Liver (tissue), 3 donors: ENCODE measurements around the gene PCDHGA6.

Experiments
- EGR1 ChIP-seq, 2 donors: IDR thresholded peaks; 2 replicates each; pipeline ENCODE4 v1.6.1; 2016 to 2018; ENCODE audit warnings: antibody characterized with exemption in 2 of 2, low read depth in 2 of 2
- FOXA1 ChIP-seq: IDR thresholded peaks from 2 replicates; pipeline ENCODE4 v1.6.1; 2016; ENCODE audit warnings: antibody characterized with exemption
- GABPA ChIP-seq, 2 donors: IDR thresholded peaks in 1 of 2; conservative IDR thresholded peaks in 1 of 2; 2 replicates each; pipeline ENCODE4 v1.6.1; 2016; ENCODE audit warnings: antibody characterized with exemption in 2 of 2, mild to moderate bottlenecking in 1 of 2, moderate library complexity in 1 of 2
- JUND ChIP-seq, 2 donors: IDR thresholded peaks; 2 replicates each; pipeline ENCODE4 v1.6.1; 2016; ENCODE audit warnings: antibody characterized with exemption in 2 of 2
- MAX ChIP-seq: IDR thresholded peaks from 2 replicates; pipeline ENCODE4 v1.6.1; 2016; ENCODE audit warnings: antibody characterized with exemption
- RAD21 ChIP-seq, 2 donors: IDR thresholded peaks; 2 replicates each; pipeline ENCODE4 v1.6.1; 2016; ENCODE audit warnings: antibody characterized with exemption in 2 of 2, mild to moderate bottlenecking in 2 of 2
- REST ChIP-seq: IDR thresholded peaks from 2 replicates; pipeline ENCODE4 v1.6.1; 2016; ENCODE audit warnings: antibody characterized with exemption, mild to moderate bottlenecking
- TAF1 ChIP-seq: conservative IDR thresholded peaks from 2 replicates; pipeline ENCODE4 v1.6.1; 2016; ENCODE audit warnings: antibody characterized with exemption, mild to moderate bottlenecking
- YY1 ChIP-seq: IDR thresholded peaks from 2 replicates; pipeline ENCODE4 v1.6.1; 2016; ENCODE audit warnings: antibody characterized with exemption, mild to moderate bottlenecking
- ZBTB33 ChIP-seq: IDR thresholded peaks from 2 replicates; pipeline ENCODE4 v1.6.1; 2016; ENCODE audit warnings: antibody characterized with exemption
- TF ChIP-seq, protein P1 (sequence below): fragments of 150-350 bp; IDR thresholded peaks from 2 replicates; pipeline ENCODE4 v1.5.1; 2017; ENCODE audit warnings: improper control_type of control experiment, low read depth, low read length; ENCODE audit not compliant: missing input control
- TF ChIP-seq, protein P2 (sequence below): IDR thresholded peaks from 2 replicates; pipeline ENCODE4 v1.6.1; 2016; ENCODE audit warnings: antibody characterized with exemption
- donor health status: healthy.
- donor health status: healthy.

GRCh38 chr5:141427783-141428426 lies 54.2 kb downstream of the PCDHGA6 start:
- TF ChIP-seq, protein P1, sequence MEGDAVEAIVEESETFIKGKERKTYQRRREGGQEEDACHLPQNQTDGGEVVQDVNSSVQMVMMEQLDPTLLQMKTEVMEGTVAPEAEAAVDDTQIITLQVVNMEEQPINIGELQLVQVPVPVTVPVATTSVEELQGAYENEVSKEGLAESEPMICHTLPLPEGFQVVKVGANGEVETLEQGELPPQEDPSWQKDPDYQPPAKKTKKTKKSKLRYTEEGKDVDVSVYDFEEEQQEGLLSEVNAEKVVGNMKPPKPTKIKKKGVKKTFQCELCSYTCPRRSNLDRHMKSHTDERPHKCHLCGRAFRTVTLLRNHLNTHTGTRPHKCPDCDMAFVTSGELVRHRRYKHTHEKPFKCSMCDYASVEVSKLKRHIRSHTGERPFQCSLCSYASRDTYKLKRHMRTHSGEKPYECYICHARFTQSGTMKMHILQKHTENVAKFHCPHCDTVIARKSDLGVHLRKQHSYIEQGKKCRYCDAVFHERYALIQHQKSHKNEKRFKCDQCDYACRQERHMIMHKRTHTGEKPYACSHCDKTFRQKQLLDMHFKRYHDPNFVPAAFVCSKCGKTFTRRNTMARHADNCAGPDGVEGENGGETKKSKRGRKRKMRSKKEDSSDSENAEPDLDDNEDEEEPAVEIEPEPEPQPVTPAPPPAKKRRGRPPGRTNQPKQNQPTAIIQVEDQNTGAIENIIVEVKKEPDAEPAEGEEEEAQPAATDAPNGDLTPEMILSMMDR: no peak
- TF ChIP-seq EGR1 (IDR thresholded peaks at IDR 0.05; ENCODE audit: low read depth in 2 of 2) (no peak), REST (no peak), ZBTB33 (no peak), GABPA (IDR thresholded peaks at IDR 0.05 in 1 of 2, conservative IDR thresholded peaks at IDR 0.05 in 1 of 2) (no peak), TAF1 (no peak), RAD21 (IDR thresholded peaks at IDR 0.05) (no peak), YY1 (no peak), FOXA1 (no peak), MAX (no peak), JUND (IDR thresholded peaks at IDR 0.05) (no peak)
- TF ChIP-seq, protein P2, sequence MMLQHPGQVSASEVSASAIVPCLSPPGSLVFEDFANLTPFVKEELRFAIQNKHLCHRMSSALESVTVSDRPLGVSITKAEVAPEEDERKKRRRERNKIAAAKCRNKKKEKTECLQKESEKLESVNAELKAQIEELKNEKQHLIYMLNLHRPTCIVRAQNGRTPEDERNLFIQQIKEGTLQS: no peak
